ENCODE measurements around the gene FABP1. TPM values are rescaled to one million over a fixed set of nuclear protein-coding genes. Genes with fewer than 3 reads are reported as not detected.

The FABP1 gene
- total and polyA plus RNA-seq, 2 donors (not counting 1 experiment from before 2014, with no cell fraction given) = not detected

GRCh38 chr2:88082781-88083180, 45.1 kb downstream of the FABP1 start:
- Mint-ChIP-seq H3K4me3 (no peak overlapping the region), H3K9me3 (ENCODE audit: insufficient read depth) (no peaks in the 10 kb centered on the region), H3K27ac (no peak overlapping the region), H3K27me3 (peaks cover 4% of the 10 kb centered on the region), H3K4me1 (no peaks in the 10 kb centered on the region)
- Histone ChIP-seq H3K4me2 (replicated peaks; ENCODE audit: low read depth, low read length, poor library complexity, severe bottlenecking) (no peak overlapping the region), H3K9ac (ENCODE audit: low read length) (no peak overlapping the region), H4K20me1 (ENCODE audit: control insufficient read depth, insufficient read depth, low read length, poor library complexity, severe bottlenecking) (no peaks in the 10 kb centered on the region), H3K36me3 (replicated peaks in 1 of 2; ENCODE audit: control extremely low read depth in 1 of 2, control insufficient read depth in 1 of 2, extremely low read depth in 1 of 2, insufficient read depth in 2 of 2, low read length in 1 of 2) (no peaks in the 10 kb centered on the region), H3K27me3 (replicated peaks in 1 of 4; ENCODE audit: control extremely low read depth in 1 of 4, control insufficient read depth in 3 of 4, insufficient read depth in 4 of 4, low read length in 3 of 4) (no peaks in the 10 kb centered on the region), H3K27ac (ENCODE audit: low read length in 2 of 2) (no peak overlapping the region), H2AFZ (ENCODE audit: insufficient read depth, low read depth, low read length, poor library complexity, severe bottlenecking) (no peak overlapping the region), H3K9me3 (ENCODE audit: control extremely low read depth in 1 of 3, control insufficient read depth in 2 of 3, insufficient read depth in 1 of 3, low read length in 2 of 3) (no peaks in the 10 kb centered on the region), H3K4me3 (ENCODE audit: control extremely low read depth in 1 of 5, extremely low read depth in 1 of 5, insufficient read depth in 1 of 5, low read depth in 2 of 5, low read length in 4 of 5) (no peak overlapping the region), H3K4me1 (ENCODE audit: control insufficient read depth in 2 of 2, insufficient read depth in 2 of 2, low read length in 2 of 2) (no peaks in the 10 kb centered on the region), H3K79me2 (ENCODE audit: control insufficient read depth, insufficient read depth, low read length) (no peaks in the 10 kb centered on the region)
- CTCF ChIA-PET = no interaction called here
- no peak for TF ChIP-seq EZH2 (IDR thresholded peaks at IDR 0.05; ENCODE audit: borderline replicate concordance, insufficient read depth, low read depth, low read length, poor library complexity, severe bottlenecking)
- TF ChIP-seq CTCF (IDR thresholded peaks at IDR 0.05) = no peak
- ATAC-seq (ENCODE audit: low read depth) (no peak), DNase-seq (no peak)
- intact Hi-C loops (cut with micrococcal nuclease) = no loop called here
- 100% methylated on average over 1 of the region's 1 CpG for WGBS (ENCODE audit: insufficient coverage)
- POLR2A ChIA-PET = no interaction called here

GRCh38 chr2:88081924-88082608, 45.8 kb downstream of the FABP1 start:
- ChIA-PET POLR2A (no interaction called here), CTCF (no interaction called here)
- no peak overlapping the region for H3K4me3 Mint-ChIP-seq
- Histone ChIP-seq H3K9ac (ENCODE audit: low read length) (no peak overlapping the region), H2AFZ (ENCODE audit: insufficient read depth, low read depth, low read length, poor library complexity, severe bottlenecking) (no peak overlapping the region), H3K36me3 (replicated peaks in 1 of 2; ENCODE audit: control extremely low read depth in 1 of 2, control insufficient read depth in 1 of 2, extremely low read depth in 1 of 2, insufficient read depth in 2 of 2, low read length in 1 of 2) (no peaks in the 10 kb centered on the region), H3K4me1 (ENCODE audit: control insufficient read depth in 2 of 2, insufficient read depth in 2 of 2, low read length in 2 of 2) (no peaks in the 10 kb centered on the region), H3K9me3 (ENCODE audit: control extremely low read depth in 1 of 3, control insufficient read depth in 2 of 3, insufficient read depth in 1 of 3, low read length in 2 of 3) (no peaks in the 10 kb centered on the region), H3K79me2 (ENCODE audit: control insufficient read depth, insufficient read depth, low read length) (no peaks in the 10 kb centered on the region), H3K4me3 (ENCODE audit: control extremely low read depth in 1 of 5, extremely low read depth in 1 of 5, insufficient read depth in 1 of 5, low read depth in 2 of 5, low read length in 4 of 5) (no peak overlapping the region), H3K27ac (ENCODE audit: low read length in 2 of 2) (no peak overlapping the region), H3K27me3 (replicated peaks in 1 of 4; ENCODE audit: control extremely low read depth in 1 of 4, control insufficient read depth in 3 of 4, insufficient read depth in 4 of 4, low read length in 3 of 4) (no peaks in the 10 kb centered on the region), H4K20me1 (ENCODE audit: control insufficient read depth, insufficient read depth, low read length, poor library complexity, severe bottlenecking) (no peaks in the 10 kb centered on the region), H3K4me2 (replicated peaks; ENCODE audit: low read depth, low read length, poor library complexity, severe bottlenecking) (no peak overlapping the region)
- no peaks in the 10 kb centered on the region for H3K4me1 Mint-ChIP-seq
- no peak overlapping the region for H3K27ac Mint-ChIP-seq
- intact Hi-C loops (cut with micrococcal nuclease) = no loop called here
- TF ChIP-seq EZH2 (IDR thresholded peaks at IDR 0.05; ENCODE audit: borderline replicate concordance, insufficient read depth, low read depth, low read length, poor library complexity, severe bottlenecking) = no peak
- TF ChIP-seq CTCF (IDR thresholded peaks at IDR 0.05) = no peak
- DNase-seq = no peak
- 100% methylated on average over 2 of the region's 4 CpGs for WGBS (ENCODE audit: insufficient coverage)
- peaks cover 8% of the 10 kb centered on the region for H3K27me3 Mint-ChIP-seq
- no peak for ATAC-seq (ENCODE audit: low read depth)
- H3K9me3 Mint-ChIP-seq (ENCODE audit: insufficient read depth) = no peaks in the 10 kb centered on the region
